Measurements from ENCODE around the gene TDRD6. TPM values are rescaled to one million over a fixed set of nuclear protein-coding genes. Genes with fewer than 3 reads are reported as not detected.
A peak's percentile ranks its signal among the peaks of the same experiment; 100 is the strongest.

TDRD6 gene
- total RNA-seq, 2 experiments from 2014 or later: not detected

DNA sequence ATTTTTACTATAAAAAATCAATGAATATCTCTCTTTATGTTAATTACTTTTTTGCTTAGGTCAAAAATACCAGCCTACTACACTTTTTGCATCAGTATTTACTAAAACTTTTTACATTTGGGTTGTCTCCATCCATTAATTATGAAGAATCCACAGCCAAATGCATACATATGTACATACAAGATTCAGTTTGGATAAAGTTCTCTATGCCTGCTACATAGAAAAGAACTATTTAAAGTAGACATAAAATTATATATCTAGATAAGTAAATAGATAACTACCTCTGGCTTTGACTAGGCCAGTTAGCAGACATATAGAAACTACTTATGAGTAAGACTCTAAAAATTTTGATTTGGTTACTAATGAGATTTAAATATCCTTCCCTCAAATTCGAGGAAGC, 12.3 kb downstream of the TDRD6 start:
- Mint-ChIP-seq H3K36me3 (ENCODE audit: low read depth) (no peaks in the 10 kb centered on the region), H3K9me3 (no peaks in the 10 kb centered on the region), H3K4me3 (no peak overlapping the region), H3K4me1 (ENCODE audit: low read depth) (no peaks in the 10 kb centered on the region), H3K27ac (no peak overlapping the region), H3K27me3 (peaks cover 28% of the 10 kb centered on the region)
- ChIA-PET POLR2A (no interaction called here), CTCF (no interaction called here)
- ATAC-seq (no peak), DNase-seq (no peak)
- intact Hi-C loops (cut with micrococcal nuclease): no loop called here
- TF ChIP-seq, protein P1, sequence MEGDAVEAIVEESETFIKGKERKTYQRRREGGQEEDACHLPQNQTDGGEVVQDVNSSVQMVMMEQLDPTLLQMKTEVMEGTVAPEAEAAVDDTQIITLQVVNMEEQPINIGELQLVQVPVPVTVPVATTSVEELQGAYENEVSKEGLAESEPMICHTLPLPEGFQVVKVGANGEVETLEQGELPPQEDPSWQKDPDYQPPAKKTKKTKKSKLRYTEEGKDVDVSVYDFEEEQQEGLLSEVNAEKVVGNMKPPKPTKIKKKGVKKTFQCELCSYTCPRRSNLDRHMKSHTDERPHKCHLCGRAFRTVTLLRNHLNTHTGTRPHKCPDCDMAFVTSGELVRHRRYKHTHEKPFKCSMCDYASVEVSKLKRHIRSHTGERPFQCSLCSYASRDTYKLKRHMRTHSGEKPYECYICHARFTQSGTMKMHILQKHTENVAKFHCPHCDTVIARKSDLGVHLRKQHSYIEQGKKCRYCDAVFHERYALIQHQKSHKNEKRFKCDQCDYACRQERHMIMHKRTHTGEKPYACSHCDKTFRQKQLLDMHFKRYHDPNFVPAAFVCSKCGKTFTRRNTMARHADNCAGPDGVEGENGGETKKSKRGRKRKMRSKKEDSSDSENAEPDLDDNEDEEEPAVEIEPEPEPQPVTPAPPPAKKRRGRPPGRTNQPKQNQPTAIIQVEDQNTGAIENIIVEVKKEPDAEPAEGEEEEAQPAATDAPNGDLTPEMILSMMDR (IDR thresholded peaks at IDR 0.05): no peak

DNA sequence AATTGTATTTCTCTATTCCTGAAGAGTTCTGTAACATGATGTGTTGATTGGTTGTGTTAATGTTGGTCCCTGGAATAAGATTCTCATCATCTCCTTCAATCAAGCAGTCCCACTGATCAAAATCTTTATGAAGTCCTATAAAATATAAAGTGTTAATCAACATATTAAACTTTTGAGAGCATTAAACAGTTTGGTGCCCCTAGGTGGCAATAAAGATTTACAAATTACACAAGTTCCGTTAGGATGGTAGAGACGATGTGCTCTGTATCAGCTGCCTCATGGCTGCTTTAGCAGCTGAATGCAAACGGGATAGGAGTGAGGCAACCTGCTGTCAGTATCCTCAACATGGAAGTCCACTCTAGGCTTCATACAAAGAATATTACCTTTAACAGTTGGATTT, 16.9 kb downstream of the TDRD6 start:
- peak; percentile 37 for ATAC-seq
- Mint-ChIP-seq H3K4me1 (ENCODE audit: low read depth) (no peaks in the 10 kb centered on the region), H3K27ac (no peak overlapping the region), H3K9me3 (no peaks in the 10 kb centered on the region), H3K27me3 (peaks cover 33% of the 10 kb centered on the region), H3K4me3 (no peak overlapping the region), H3K36me3 (ENCODE audit: low read depth) (no peaks in the 10 kb centered on the region)
- intact Hi-C loops (cut with micrococcal nuclease): no loop called here
- ChIA-PET POLR2A (no interaction called here), CTCF (interaction anchor here (0.9 kb wide), 1 partner anchor 287 kb away, joined by 3 read pairs; no protein-coding TSS in a partner anchor)
- TF ChIP-seq, protein P1 (IDR thresholded peaks at IDR 0.05): no peak
- DNase-seq: no peak

DNA sequence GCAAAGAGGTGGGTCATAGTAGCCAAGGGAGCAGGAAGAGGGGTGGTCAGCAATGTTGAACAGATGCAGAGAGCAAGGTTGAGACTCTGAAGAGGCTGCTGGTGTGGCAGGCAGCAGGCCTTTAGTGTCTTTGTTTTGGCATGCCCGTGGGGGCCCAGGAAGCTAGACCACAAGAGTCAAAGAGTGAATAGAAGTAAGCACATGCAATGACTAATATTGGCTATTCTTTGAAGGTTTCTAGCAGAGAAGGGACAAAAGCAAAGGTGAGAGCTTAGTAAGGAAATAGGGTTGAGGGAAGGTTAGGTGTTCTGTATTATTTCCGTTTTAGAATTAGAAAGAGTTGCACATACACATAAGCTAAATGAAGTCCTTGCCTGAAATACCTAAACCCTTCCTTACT, 18.8 kb downstream of the TDRD6 start:
- H3K4me3 Mint-ChIP-seq: no peak overlapping the region
- no peaks in the 10 kb centered on the region for H3K36me3 Mint-ChIP-seq (ENCODE audit: low read depth)
- no peaks in the 10 kb centered on the region for H3K9me3 Mint-ChIP-seq
- DNase-seq: peak; percentile 12
- TF ChIP-seq, protein P1 (IDR thresholded peaks at IDR 0.05): no peak
- ChIA-PET POLR2A (no interaction called here), CTCF (no interaction called here)
- peaks cover 36% of the 10 kb centered on the region for H3K27me3 Mint-ChIP-seq
- no peaks in the 10 kb centered on the region for H3K4me1 Mint-ChIP-seq (ENCODE audit: low read depth)
- H3K27ac Mint-ChIP-seq: no peak overlapping the region
- ATAC-seq: peak; percentile 39
- intact Hi-C loops (cut with micrococcal nuclease): no loop called here

DNA sequence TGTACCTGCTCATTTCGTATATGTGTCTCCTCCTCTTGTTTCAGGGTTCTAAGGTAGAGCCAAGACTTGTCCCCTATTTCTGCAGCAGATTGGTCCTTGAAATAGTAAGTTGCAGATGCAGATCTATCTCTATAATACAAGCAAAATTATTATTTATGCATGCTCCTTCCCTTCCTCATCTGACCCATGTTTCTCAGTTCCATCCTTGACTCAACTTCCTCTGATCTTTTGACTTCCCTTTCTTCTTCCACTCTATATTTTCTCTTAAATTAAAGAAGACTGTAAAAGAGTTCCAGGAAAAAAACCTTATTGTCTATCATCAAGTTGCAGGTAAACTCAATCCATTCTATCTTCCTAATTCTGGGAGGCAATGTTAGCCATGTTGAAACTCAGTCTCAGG, 23.8 kb downstream of the TDRD6 start:
- H3K27ac Mint-ChIP-seq: no peak overlapping the region

DNA sequence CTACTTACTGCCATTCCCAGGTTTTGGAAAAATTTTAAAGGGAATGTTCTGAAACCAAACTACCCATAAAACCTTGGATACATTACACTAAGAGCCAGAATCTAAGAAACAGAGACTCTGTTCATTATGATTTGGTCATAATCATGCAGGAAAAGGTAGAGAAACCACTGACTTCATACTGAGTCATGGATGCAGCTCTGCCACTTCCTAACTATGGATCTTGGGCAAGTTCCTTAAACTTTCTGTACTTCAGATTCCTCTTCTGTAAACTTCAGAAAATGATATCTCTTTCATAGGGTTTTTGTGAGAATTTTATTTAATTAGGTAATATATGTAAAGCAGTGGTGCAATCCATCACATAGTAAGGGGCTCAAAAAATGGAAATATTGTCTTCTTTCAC, 27.5 kb downstream of the TDRD6 start:
- Mint-ChIP-seq H3K27ac (no peak overlapping the region), H3K9me3 (no peaks in the 10 kb centered on the region), H3K36me3 (ENCODE audit: low read depth) (no peaks in the 10 kb centered on the region), H3K4me3 (no peak overlapping the region), H3K4me1 (ENCODE audit: low read depth) (no peaks in the 10 kb centered on the region), H3K27me3 (peaks cover 17% of the 10 kb centered on the region)
- CTCF ChIA-PET: no interaction called here
- DNase-seq: no peak
- POLR2A ChIA-PET: no interaction called here
- ATAC-seq: no peak
- intact Hi-C loops (cut with micrococcal nuclease): no loop called here
- TF ChIP-seq, protein P1 (IDR thresholded peaks at IDR 0.05): no peak

More for the DNA sequence above, 23.8 kb downstream of the TDRD6 start:
- POLR2A ChIA-PET: no interaction called here
- ATAC-seq: no peak
- no peak for DNase-seq
- peaks cover 21% of the 10 kb centered on the region for H3K27me3 Mint-ChIP-seq
- intact Hi-C loops (cut with micrococcal nuclease): no loop called here
- no peaks in the 10 kb centered on the region for H3K4me1 Mint-ChIP-seq (ENCODE audit: low read depth)
- TF ChIP-seq, protein P1 (IDR thresholded peaks at IDR 0.05): no peak
- no peaks in the 10 kb centered on the region for H3K36me3 Mint-ChIP-seq (ENCODE audit: low read depth)
- H3K9me3 Mint-ChIP-seq: no peaks in the 10 kb centered on the region
- H3K4me3 Mint-ChIP-seq: no peak overlapping the region
- CTCF ChIA-PET: no interaction called here
